GM23338 (cell line): ENCODE measurements around the gene PLA2R1. TPM values are rescaled to one million over a fixed set of nuclear protein-coding genes. Genes with fewer than 3 reads are reported as not detected.

Experiments used
- ATAC-seq: fragments of 200-7000 bp; cut with Tn5 transposase; 3 replicates; pipeline ENCODE4 v1.9.1; 2020
- DNase-seq: peaks from one replicate; pipeline ENCODE4 v3.0.0-alpha.2; 2015; ENCODE audit warnings: low spot score
- H2AFZ ChIP-seq: fragments of 200-600 bp; sonication (generic); 2 replicates; pipeline ENCODE4 v1.8.0; 2016; ENCODE audit warnings: antibody characterized with exemption, mild to moderate bottlenecking, moderate library complexity
- H3F3A ChIP-seq: fragments of 200-600 bp; sonication (generic); replicated peaks from 2 replicates; pipeline ENCODE4 v1.8.0; 2017; ENCODE audit warnings: antibody characterized with exemption, mixed run types, low read depth
- H3K27ac ChIP-seq: fragments of 200-600 bp; sonication (generic); 2 replicates; pipeline ENCODE4 v1.6.1; 2016; ENCODE audit warnings: low read depth
- H3K27me3 ChIP-seq: fragments of 200-600 bp; sonication (generic); 2 replicates; pipeline ENCODE4 v1.8.0; 2016; ENCODE audit warnings: mild to moderate bottlenecking, mixed run types, moderate library complexity; ENCODE audit not compliant: insufficient read depth
- H3K36me3 ChIP-seq: fragments of 200-600 bp; sonication (generic); 2 replicates; pipeline ENCODE4 v1.8.0; 2016; ENCODE audit warnings: mild to moderate bottlenecking; ENCODE audit not compliant: insufficient read depth
- H3K4me1 ChIP-seq: fragments of 200-600 bp; sonication (generic); 2 replicates; pipeline ENCODE4 v1.8.0; 2016; ENCODE audit warnings: mild to moderate bottlenecking, moderate library complexity; ENCODE audit not compliant: insufficient read depth
- H3K4me2 ChIP-seq: fragments of 200-600 bp; sonication (generic); 2 replicates; pipeline ENCODE4 v1.7.1; 2017; ENCODE audit warnings: mixed run types
- H3K4me3 ChIP-seq: fragments of 200-600 bp; sonication (generic); 2 replicates; pipeline ENCODE4 v1.6.1; 2016; ENCODE audit warnings: mixed run types
- H3K79me2 ChIP-seq: fragments of 200-600 bp; sonication (generic); replicated peaks from 2 replicates; pipeline ENCODE4 v1.8.0; 2017; ENCODE audit warnings: mild to moderate bottlenecking; ENCODE audit not compliant: insufficient read depth
- H3K9me2 ChIP-seq: fragments of 200-600 bp; sonication (generic); 2 replicates; pipeline ENCODE4 v1.8.0; 2017; ENCODE audit not compliant: insufficient read depth
- H4K20me1 ChIP-seq: fragments of 200-600 bp; sonication (generic); replicated peaks from 2 replicates; pipeline ENCODE4 v1.8.0; 2017; ENCODE audit warnings: mild to moderate bottlenecking; ENCODE audit not compliant: insufficient read depth
- H3K27ac Mint-ChIP-seq: 2 replicates; pipeline ENCODE4 v1.8.0; 2020; ENCODE audit warnings: inconsistent platforms, mild to moderate bottlenecking, moderate library complexity, mixed read lengths
- H3K27me3 Mint-ChIP-seq: 3 replicates; pipeline ENCODE4 v1.8.0; 2022; ENCODE audit warnings: low read depth, mild to moderate bottlenecking, moderate library complexity, mixed read lengths, inconsistent platforms; ENCODE audit not compliant: insufficient read depth, poor library complexity
- H3K36me3 Mint-ChIP-seq: 3 replicates; pipeline ENCODE4 v1.8.0; 2021; ENCODE audit warnings: low read depth, mild to moderate bottlenecking, inconsistent platforms, moderate library complexity, mixed read lengths
- H3K4me1 Mint-ChIP-seq: 3 replicates; pipeline ENCODE4 v1.8.0; 2020; ENCODE audit warnings: mild to moderate bottlenecking, inconsistent platforms, mixed read lengths
- H3K4me3 Mint-ChIP-seq: 3 replicates; pipeline ENCODE4 v1.8.0; 2021; ENCODE audit warnings: moderate library complexity, mild to moderate bottlenecking, inconsistent platforms, mixed read lengths
- H3K9me3 Mint-ChIP-seq: 3 replicates; pipeline ENCODE4 v1.8.0; 2020; ENCODE audit warnings: moderate library complexity, mild to moderate bottlenecking, inconsistent platforms, mixed read lengths
- CTCF ChIP-seq, 2 experiments: fragments of 200-600 bp in 1 of 2; sonication (generic) in 1 of 2; conservative IDR thresholded peaks; 2 replicates each; pipeline versions ENCODE4 v1.5.1 to v1.6.1; 2016 to 2017; ENCODE audit warnings: antibody characterized with exemption in 2 of 2, low read depth in 2 of 2, mild to moderate bottlenecking in 2 of 2, moderate library complexity in 1 of 2
- ETS1 ChIP-seq: IDR thresholded peaks from 2 replicates; pipeline ENCODE4 v1.6.1; 2016; ENCODE audit warnings: antibody characterized with exemption
- EZH2phosphoT487 ChIP-seq: fragments of 200-600 bp; sonication (generic); IDR thresholded peaks from one replicate; pipeline ENCODE4 v1.8.1; 2018; ENCODE audit warnings: antibody characterized with exemption; ENCODE audit not compliant: unreplicated experiment
- JUNB ChIP-seq: IDR thresholded peaks from one replicate; pipeline ENCODE4 v1.6.1; 2016; ENCODE audit warnings: antibody characterized with exemption; ENCODE audit not compliant: unreplicated experiment
- POLR2AphosphoS5 ChIP-seq: IDR thresholded peaks from 2 replicates; pipeline ENCODE4 v1.6.1; 2016; ENCODE audit warnings: antibody characterized with exemption, low read depth
- REST ChIP-seq: IDR thresholded peaks from one replicate; pipeline ENCODE4 v1.6.1; 2018; ENCODE audit warnings: antibody characterized with exemption; ENCODE audit not compliant: unreplicated experiment
- STAT1 ChIP-seq: IDR thresholded peaks from one replicate; pipeline ENCODE4 v1.6.1; 2016; ENCODE audit warnings: antibody characterized with exemption; ENCODE audit not compliant: unreplicated experiment
- long read RNA-seq: library from polyadenylated mRNA; unstranded; transcript quantifications from one replicate; pipeline ENCODE4 v2.0.0, GENCODE V29; 2020; ENCODE audit not compliant: unreplicated experiment
- polyA plus RNA-seq: library from polyadenylated mRNA; unstranded; fragments of >200 nt; fragmentation: Nextera tagmentation; extraction: Ambion mirVana; gene quantifications from 2 replicates; pipeline ENCODE4 v1.2.1, GENCODE V29; 2016
- total RNA-seq: library from RNA; depleted of rRNA; stranded (reverse); fragments of >200 nt; shearing (Covaris generic); gene quantifications from 2 replicates; pipeline ENCODE4 v1.2.3, GENCODE V29; 2014; rRNA removed

PLA2R1 gene
- total RNA-seq (0.78 and 1.2 TPM in 2 replicates), polyA plus RNA-seq (0.37 and 0.57 TPM in 2 replicates)
- long read RNA-seq, partial matches to known transcripts = 1 of 1 reads
- long read RNA-seq, other reads (novel, unspliced or antisense) = 0 of 1 reads

DNA sequence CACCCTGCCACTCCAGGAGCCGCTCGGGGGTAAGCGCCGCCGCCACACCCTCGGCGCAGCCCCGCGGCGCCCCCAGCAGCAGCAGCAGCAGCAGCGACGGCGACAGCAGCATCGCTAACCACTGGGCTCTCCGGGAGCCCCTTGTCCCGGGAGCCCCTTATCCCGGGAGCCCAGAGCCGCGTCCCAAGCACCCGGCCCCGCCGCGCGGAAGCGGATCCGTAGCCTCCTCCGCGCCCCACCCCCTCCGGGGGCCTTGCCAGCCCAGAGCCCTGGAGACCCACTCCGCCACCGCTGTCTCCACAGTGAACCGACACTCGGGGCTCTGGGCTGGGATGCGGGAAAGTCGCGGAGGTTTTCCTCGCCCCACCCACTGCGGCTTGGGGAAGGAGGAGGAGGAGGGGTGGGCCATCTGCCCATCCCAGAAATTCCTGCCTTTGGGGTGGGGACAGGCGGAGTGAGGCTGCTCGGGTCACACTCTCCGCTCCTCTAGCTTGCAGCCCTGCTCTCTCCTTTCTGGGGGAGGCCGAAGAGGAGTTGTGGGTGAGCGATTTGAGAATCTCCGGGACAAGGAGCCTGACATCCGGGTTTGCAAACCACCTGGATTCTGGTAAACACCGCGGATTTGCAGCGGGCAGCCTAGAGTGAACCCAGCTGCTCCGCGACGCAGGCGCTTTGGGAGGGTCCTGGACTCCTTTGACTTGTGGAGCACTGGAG is at the start of gene PLA2R1:
Gene PLA2R1 (minus strand): TSS at position 324 of the 714 bp plus-strand sequence. CDS start 212 bp downstream, at position 112.
- DNase-seq = peak; percentile 76
- Mint-ChIP-seq H3K27ac (no peak within 1 kb of the TSS), H3K9me3 (peaks cover 16% of the 10 kb centered on the region), H3K27me3 (peaks cover 23% of the 10 kb centered on the region), H3K4me3 (peak within 1 kb of the TSS; percentile 82), H3K4me1 (peaks cover 10% of the 10 kb centered on the region), H3K36me3 (peaks cover 15% of the 10 kb centered on the region)
- peak within 1 kb of the TSS; percentile 83 for H3K4me3 ChIP-seq
- no peak within 1 kb of the TSS for H3K27ac ChIP-seq
- H3K36me3 ChIP-seq = no peaks in the 10 kb centered on the region
- peaks cover 36% of the 10 kb centered on the region for H3K27me3 ChIP-seq
- no peaks in the 10 kb centered on the region for H3K9me2 ChIP-seq
- peak within 1 kb of the TSS; percentile 85 for H3K4me2 ChIP-seq
- TF ChIP-seq POLR2AphosphoS5 = peak; percentile 70
- 0 out of 4 replicates have a peak, but pooled peaks of 1 of the 2 experiments have one; percentile 1 for TF ChIP-seq CTCF (conservative IDR thresholded peaks at IDR 0.05; ENCODE audit: low read depth in 2 of 2)
- TF ChIP-seq EZH2phosphoT487 = no peak
- TF ChIP-seq JUNB = no peak
- H4K20me1 ChIP-seq = no peaks in the 10 kb centered on the region
- no peaks in the 10 kb centered on the region for H3K79me2 ChIP-seq
- ATAC-seq = peak; percentile 87
- 0 out of 2 replicates have a peak, but pooled peaks cover 4% of the 10 kb centered on the region for H3F3A ChIP-seq
- peak within 1 kb of the TSS; percentile 98 for H2AFZ ChIP-seq
- H3K4me1 ChIP-seq = peaks cover 9% of the 10 kb centered on the region

DNA sequence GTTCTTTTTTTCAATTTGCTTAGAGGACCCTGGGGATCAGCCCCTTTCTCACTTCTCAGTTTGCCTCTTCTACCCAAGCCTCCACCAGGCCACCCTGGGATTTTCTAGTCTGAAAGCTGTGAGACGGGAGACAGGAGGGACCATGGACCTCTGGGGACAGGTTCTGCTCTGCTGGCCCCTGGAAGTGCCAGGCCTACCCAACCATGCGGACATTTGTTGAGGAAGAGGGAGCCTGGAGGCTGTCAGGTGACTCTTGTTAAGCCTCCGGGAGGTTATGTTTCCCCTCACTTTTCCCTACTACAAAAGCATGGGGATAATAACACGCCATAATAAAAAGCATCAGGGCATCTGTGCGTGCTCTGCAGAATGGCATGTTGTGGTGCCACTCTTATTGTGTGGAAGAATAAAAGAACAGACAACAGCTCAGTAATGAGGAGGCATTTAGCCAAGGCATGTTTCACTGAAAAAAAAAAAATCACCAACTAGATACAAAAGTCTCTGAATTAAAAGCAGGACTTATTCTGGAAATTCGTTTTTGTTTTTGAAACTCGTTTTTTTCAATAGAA is 48.3 kb upstream of the PLA2R1 start:
- Mint-ChIP-seq H3K27me3 (peaks cover 3% of the 10 kb centered on the region), H3K4me1 (peaks cover 5% of the 10 kb centered on the region; the same call in 2 of the 3 replicates), H3K27ac (no peak overlapping the region), H3K4me3 (no peak overlapping the region), H3K9me3 (peaks cover 12% of the 10 kb centered on the region), H3K36me3 (peaks cover 4% of the 10 kb centered on the region)
- Histone ChIP-seq H3K4me3 (no peak overlapping the region), H3K4me1 (0 out of 2 replicates have a peak, but pooled peaks cover 3% of the 10 kb centered on the region), H3K27ac (no peak overlapping the region), H3K27me3 (no peaks in the 10 kb centered on the region), H3K9me2 (no peaks in the 10 kb centered on the region), H4K20me1 (no peaks in the 10 kb centered on the region), H3F3A (no peaks in the 10 kb centered on the region), H3K79me2 (no peaks in the 10 kb centered on the region), H2AFZ (peak overlapping the region; percentile 94), H3K4me2 (no peak overlapping the region), H3K36me3 (no peaks in the 10 kb centered on the region)
- no peak; the same call in 1 of the 3 replicates for ATAC-seq
- no peak for DNase-seq
- no peak for TF ChIP-seq REST
- TF ChIP-seq EZH2phosphoT487 = no peak
- TF ChIP-seq STAT1 = no peak
- TF ChIP-seq POLR2AphosphoS5 = no peak
- no peak for TF ChIP-seq ETS1
